ENCODE data around the gene KCNT2. TPM values are rescaled to one million over a fixed set of nuclear protein-coding genes. Genes with fewer than 3 reads are reported as not detected.
A peak's percentile ranks its signal among the peaks of the same experiment; 100 is the strongest.

KCNT2 gene
- total and polyA plus RNA-seq, 11 donors: 0.15 to 6.9 (median 0.57) TPM

DNA sequence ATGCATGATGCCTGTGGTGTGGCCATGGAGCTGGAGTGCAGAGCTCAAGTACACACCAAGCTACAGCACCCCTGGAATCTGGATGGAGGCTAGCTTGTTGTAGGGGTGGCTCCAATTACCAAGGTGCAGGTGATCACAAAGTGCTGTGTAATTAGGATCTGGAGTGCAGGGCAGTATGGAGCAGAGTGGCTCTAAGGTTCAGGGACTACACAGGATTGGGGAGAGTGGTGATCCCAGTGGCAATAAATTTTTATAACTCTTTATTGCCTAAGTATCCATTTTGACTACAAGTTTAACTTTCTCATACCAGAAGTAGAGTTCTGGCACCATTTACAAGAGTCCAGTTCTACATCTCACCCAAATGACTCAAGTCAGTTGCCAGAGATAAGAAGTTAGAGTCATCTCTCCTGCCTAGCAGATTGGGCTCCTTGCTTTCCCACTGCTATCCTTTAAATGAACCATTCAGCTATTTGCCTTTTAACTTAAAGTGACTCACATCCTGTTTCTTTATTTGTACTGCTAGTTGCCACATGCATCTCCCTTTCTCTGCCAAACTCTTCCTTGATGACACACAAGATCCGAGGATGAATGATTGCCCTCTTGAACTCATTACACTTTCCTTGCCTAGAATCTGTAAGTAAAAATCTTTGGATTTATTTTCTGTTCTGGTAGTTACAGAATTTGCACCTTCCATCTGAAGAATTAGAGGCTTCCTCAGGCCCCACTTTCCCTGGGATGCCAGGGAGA lies 427.2 kb downstream of the KCNT2 start:
- no peaks in the 10 kb centered on the region for H3K9me3 ChIP-seq
- no peaks in the 10 kb centered on the region for H3K27me3 ChIP-seq
- no peak for DNase-seq
- H3K27ac ChIP-seq: no peak overlapping the region
- H3K4me3 ChIP-seq: no peak overlapping the region
- peaks cover 0 to 9% (median 0%) of the 10 kb centered on the region in 12 donors for H3K4me1 ChIP-seq
- intact Hi-C loops (cut with DNase I): no loop called here
- no peak for ATAC-seq
- TF ChIP-seq POLR2A (IDR thresholded peaks at IDR 0.05): no peak
- TF ChIP-seq, protein P1, sequence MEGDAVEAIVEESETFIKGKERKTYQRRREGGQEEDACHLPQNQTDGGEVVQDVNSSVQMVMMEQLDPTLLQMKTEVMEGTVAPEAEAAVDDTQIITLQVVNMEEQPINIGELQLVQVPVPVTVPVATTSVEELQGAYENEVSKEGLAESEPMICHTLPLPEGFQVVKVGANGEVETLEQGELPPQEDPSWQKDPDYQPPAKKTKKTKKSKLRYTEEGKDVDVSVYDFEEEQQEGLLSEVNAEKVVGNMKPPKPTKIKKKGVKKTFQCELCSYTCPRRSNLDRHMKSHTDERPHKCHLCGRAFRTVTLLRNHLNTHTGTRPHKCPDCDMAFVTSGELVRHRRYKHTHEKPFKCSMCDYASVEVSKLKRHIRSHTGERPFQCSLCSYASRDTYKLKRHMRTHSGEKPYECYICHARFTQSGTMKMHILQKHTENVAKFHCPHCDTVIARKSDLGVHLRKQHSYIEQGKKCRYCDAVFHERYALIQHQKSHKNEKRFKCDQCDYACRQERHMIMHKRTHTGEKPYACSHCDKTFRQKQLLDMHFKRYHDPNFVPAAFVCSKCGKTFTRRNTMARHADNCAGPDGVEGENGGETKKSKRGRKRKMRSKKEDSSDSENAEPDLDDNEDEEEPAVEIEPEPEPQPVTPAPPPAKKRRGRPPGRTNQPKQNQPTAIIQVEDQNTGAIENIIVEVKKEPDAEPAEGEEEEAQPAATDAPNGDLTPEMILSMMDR (IDR thresholded peaks at IDR 0.05): no peak
- no peaks in the 10 kb centered on the region for H3K36me3 ChIP-seq
- 18 to 48% (median 35%) methylated on average over 1 of the region's 1 CpG for WGBS, 4 donors

DNA sequence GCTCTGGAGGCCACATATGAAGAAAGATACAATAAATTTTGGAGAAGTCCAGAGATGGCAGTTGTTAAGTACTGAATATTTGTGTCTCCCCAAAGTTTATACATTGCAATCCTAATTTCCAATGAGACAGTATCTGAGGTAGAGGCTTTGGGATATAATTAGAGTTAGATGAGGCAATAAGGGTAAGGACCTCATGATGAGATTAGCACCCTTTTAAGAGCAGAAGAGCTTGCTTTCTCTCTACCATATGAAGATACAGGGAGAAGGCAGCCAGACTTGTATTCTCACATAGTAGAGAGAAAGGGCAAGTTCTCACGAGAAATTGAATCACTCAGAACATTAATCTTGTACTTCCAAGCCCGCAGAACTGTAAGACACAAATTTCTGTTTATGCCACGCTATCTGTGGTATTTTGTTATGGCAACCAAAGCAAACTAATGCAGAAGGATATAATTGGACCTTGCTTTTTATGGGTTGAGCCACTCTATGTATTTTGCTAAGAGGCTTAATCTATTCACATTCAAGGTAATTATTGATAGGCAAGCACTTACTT lies 430.1 kb downstream of the KCNT2 start:
- H3K4me3 ChIP-seq: no peak overlapping the region
- TF ChIP-seq POLR2A (IDR thresholded peaks at IDR 0.05): no peak
- TF ChIP-seq, protein P1 (IDR thresholded peaks at IDR 0.05): no peak
- H3K27ac ChIP-seq: peak overlapping the region in 1 of 12 donors; percentile 6

More for the DNA sequence above, 430.1 kb downstream of the KCNT2 start:
- Histone ChIP-seq H3K36me3 (no peaks in the 10 kb centered on the region), H3K27me3 (no peaks in the 10 kb centered on the region), H3K9me3 (no peaks in the 10 kb centered on the region), H3K4me1 (peaks cover 0 to 9% (median 0%) of the 10 kb centered on the region in 12 donors)
- peak in 2 of 4 donors; percentile 20 to 71 for ATAC-seq
- 45 to 67% (median 58%) methylated on average over 3 of the region's 3 CpGs for WGBS, 4 donors
- DNase-seq: no peak
- intact Hi-C loops (cut with DNase I): loop anchor here in 1 of 10 donors (10.0 kb wide), 1 partner anchor 117 kb away; no protein-coding TSS in a partner anchor

Small RNAs within 50 kb of the gene (microRNA-seq; reads per million reads assigned to microRNA genes)
- 0 to 0.13 (median 0) reads per million in 4 donors for gene MIR4735

Other genes starting within 250 kb of the KCNT2 start
- gene CFH, start 43.6 kb upstream of the KCNT2 start, total RNA-seq: 100 to 1,000 TPM in 1 of 9 donors, 10 to 100 TPM in 7, 1 to 10 TPM in 1; 8.7 to 141 (median 26.8) TPM
- gene CFH, start 43.6 kb upstream of the KCNT2 start, polyA plus RNA-seq: 10 to 100 TPM in 1 of 2 donors, 1 to 10 TPM in 1; 7.2 to 19.1 TPM
- gene CFHR3, start 166.4 kb upstream of the KCNT2 start, total RNA-seq: under 1 TPM in 1 of 9 donors, not detected in 8; 0.21 TPM
- under 1 TPM in 1 of 2 donors, not detected in 1; 0.15 TPM for gene CFHR3, start 166.4 kb upstream of the KCNT2 start, polyA plus RNA-seq
- under 1 TPM in 1 of 9 donors, not detected in 8; 0.29 TPM for gene CFHR1, start 211.3 kb upstream of the KCNT2 start, total RNA-seq
- gene CFHR1, start 211.3 kb upstream of the KCNT2 start, polyA plus RNA-seq: not detected

Data from heart left ventricle (tissue), 16 donors.